ENCODE measurements around the gene SAXO2.
"Not testable (repeated sequence)": the region's sequence is repeated elsewhere in the genome, so short reads cannot be mapped to it uniquely, and the experiment has no call there.

SAXO2 gene

DNA sequence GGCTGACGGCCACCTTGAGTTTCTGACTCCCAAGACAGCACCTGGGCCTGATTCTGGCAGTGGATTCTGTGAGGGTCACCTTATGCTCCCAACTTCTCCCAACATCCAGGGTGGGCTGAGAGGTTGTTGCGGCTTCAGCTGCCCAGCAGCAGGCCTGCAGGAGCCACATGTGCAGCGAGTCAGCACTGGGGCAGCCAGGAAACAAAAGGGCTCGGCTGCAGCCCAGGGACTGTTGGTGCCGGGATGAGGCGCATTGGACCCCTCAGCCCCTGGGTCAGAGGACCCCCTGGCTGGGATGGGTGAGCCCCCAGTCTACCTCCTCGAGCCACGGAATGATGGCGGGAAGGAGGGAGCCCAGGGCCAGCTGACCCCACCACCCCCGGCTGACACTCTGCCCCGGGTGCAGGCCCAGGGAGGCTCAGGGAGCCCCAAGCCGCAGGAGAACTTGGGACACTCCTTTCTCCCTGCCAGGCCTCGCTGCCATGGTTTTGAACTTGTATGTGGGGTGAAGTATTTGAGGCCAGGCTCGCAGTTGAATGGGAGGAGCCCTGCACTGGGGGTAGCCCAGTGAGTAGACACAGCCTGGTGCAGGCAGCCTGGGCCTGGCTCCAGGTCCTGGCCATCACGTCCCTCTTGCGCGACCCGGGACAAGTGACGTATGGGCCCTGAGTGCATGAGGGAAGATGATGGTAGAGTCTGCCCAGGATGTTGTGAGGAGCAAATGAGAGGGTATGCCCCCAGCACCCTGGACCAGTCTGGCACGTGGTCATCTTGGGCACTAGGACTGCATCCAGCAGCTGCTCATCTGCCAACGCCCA lies 51.5 kb downstream of the SAXO2 start:
- not testable (repeated sequence) for DNase-seq (ENCODE audit: low read depth)

DNA sequence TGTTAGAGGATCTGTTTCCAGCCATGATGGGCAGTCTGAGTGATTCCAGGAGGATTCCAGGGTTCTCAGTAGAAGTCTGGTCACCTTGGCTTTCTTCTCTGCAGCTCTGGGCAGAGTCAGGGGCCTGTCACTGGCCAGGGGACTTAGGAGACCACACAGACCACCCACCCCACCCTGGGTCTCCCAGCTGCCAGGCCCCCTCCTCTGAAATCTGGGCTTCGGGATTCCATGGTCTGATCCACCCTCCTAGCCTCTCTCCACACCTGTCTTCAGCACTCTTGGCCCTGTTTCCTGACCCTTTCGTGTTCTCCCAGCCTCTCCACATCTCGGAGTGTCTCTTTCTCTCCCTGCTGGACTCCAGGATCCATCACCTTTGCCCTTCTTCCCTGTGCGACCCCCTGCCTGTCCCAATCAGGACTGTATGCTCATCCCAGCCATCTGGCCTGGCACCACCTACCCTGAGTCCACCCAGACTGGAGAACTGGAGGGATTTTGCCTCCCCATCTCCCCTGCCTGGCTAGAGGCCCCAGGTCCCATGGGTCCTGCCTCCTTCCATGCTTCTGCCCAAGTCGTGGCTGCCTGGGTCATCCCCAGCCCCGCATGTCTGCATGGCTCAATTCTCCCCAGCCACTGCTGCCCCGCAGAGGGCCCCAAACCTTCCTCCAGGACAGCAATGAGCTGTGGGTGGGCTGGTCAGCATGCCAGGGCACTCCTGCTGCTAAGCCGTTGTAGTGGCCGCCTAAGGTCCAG lies 52.3 kb downstream of the SAXO2 start:
- DNase-seq (ENCODE audit: low read depth), result no peak

DNA sequence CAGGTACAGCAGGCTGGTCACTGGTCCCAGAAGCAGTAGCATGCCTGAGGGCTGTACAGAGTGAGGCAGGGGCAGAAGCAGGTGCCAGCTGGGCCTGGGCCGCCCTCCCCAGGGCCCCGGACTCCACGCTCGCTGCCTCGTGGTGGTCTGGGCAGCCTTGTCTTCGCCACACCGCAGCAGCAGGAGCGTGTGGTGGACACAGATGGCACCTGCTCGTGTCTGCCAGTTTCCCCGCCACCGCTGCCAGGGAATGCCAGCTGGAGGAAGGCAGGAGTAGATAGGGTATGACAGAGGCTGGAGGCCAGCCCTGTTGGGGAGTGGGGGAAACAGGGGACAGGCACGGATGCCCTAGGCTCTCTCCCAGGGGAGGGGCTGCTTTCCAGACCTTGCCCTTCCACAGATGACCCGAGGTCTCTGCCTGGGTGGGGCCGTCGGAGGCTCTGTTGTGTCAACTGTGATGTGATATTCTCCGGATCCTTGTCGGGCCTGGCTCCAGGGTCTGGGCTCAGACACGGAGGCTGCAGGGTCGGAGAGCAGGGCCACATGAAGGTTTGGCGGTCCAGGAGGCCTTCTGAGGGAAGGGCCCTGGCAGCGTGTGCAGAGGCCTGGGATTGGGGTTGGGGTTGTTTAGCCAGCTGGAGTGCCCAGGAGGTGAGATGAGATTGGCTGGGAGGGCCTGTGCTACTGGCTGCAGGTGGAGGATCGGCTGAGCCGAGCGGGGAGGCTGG lies 53.1 kb downstream of the SAXO2 start:
- DNase-seq (ENCODE audit: low read depth), result no peak

DNA sequence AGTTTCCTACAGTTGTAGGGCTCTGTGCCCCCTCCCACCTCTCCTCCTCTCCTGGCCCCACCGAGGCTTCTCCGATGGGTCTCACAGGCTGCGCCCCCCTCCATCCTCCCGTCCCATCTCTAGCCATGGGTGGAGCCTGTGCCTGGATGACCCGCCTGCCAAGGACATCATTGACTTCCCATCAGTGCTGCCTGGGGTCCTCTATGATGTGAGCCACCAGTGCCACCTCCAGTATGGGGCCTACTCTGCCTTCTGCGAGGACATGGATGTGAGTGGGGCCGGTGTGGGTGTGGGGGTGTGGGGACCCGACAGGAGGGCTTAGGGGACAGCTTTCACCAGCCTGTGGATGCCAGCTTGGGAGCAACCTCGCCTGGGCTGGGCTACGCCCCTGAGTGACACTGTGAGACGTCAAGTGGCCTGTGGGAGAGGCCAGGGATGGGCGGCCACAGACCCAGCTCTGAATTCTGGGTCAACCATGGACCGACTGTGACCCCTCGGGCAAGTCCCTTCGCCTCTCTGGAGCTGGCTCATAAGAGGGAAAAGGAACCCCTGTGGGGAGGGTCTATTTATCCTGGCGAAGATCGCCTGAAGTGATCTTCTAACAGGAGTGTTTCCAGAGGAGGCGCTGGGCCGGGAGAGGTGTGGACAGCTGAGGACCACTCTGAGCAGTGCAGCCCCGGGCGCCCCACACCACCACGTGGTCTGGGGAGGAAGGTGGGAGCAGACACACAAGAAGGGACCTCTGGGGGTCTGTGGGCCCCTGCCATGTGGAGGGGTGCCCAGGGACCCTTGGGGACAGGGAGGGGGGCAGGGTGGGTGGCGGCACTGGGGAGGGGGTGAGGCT lies 53.9 kb downstream of the SAXO2 start:
- DNase-seq (ENCODE audit: low read depth), result not testable (repeated sequence)

DNA sequence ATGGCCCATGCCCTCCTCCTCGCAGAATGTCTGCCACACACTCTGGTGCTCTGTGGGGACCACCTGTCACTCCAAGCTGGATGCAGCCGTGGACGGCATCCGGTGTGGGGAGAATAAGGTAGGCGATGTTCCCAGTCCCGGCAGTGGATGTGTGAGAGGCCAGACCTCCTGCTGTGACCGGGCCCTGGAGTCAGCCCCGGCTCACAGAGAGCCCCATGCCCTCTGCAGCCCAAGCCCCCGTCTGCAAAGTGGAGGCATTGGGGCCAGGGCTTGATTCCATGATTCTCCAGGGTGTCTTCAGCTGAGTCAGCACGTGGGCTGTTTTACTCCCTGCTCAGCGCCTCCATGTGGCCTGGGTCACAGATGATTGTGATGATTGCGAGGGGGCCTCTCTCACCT lies 54.5 kb downstream of the SAXO2 start:
- no peak for DNase-seq (ENCODE audit: low read depth)

DNA sequence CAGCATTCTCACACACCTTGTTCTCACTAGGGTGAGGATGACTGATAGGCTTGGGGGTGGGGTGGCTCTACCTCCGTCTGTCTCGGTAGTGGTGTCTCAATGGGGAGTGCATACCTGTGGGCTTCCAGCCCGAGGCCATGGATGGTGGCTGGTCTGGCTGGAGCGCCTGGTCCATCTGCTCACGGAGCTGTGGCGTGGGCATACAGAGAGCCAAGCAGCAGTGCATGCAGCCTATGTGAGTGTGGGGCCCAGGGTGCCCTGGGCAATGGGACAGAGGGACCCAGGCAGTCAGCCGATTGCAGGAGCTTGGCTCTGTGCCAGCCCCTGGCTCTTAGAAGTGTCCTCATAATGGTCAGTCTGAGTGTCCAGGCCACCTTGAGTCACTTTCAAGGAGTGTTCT lies 54.9 kb downstream of the SAXO2 start:
- not testable (repeated sequence) for DNase-seq (ENCODE audit: low read depth)

DNA sequence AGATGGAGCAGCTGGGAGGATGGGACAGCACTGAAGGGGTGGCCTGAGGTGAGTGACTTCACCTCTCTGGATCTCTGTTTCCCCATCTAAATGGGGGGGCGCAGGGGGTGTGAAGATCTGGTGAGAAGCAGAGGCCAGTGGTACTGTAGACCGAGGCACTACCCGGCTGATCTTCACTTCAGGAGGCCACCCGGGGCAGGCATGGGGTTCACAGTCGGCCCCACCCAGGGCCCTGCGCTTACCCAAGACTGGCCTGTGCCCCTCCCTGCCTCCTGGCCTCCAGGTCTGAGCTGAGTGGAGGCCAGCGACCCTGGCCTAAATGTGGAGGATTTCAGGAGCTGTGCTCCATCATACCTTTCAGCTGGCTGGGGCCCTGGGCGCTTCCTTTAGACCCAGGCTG lies 55.7 kb downstream of the SAXO2 start:
- not testable (repeated sequence) for DNase-seq (ENCODE audit: low read depth)

DNA sequence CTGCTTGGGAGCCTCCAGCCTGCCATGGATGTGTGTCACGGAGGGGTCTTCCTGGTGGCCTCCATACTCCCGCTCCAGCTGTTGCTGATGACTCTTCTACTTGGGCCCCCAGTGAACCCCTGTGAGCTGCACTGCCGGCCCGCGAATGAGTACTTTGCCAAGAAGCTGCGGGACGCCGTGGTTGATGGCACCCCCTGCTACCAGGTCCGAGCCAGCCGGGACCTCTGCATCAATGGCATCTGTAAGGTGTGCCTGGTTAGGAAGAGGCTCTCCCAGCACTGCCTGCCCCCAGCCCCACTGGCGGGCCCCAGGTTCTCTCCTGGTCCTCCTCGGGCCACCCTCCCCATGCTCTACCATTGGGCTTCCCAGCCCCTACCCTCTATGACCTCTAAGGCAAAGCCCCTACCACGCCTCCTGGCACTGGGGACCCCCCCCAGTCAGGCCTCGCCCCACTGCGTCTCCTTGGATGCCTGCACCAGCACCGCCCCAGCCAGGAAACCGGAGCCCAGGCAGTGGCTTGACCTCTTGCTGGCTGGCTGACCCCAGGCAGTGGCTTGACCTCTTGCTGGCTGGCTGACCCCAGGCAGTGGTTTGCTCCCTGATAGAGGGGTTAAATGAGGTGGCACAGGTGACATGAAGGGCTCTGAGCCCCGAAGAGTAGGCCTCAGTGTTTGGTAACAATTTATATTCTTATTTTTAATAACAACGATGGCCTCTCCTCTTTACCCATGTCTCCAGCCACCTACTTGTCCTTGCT lies 57.1 kb downstream of the SAXO2 start:
- DNase-seq (ENCODE audit: low read depth), result not testable (repeated sequence)

DNA sequence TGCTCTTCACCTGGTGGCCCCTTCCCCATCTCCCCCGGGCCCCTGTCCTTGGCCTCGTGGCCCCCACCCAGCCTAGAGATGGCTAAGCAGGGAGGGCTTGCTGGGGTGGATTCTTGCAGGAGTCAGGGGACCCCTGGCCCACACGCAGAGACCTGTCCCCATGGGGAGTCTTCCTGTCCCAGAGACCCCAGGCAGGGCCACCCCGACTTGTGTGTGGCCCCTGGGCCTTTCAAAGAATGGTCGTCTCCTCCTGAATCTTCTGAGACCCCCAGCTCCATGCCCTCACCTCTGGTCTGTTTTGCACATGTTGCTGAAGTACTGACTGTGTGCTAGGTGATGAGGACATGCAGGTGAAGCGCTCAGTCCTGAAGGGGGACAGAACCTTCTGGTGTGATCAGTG lies 58.2 kb downstream of the SAXO2 start:
- DNase-seq (ENCODE audit: low read depth), result not testable (repeated sequence)

DNA sequence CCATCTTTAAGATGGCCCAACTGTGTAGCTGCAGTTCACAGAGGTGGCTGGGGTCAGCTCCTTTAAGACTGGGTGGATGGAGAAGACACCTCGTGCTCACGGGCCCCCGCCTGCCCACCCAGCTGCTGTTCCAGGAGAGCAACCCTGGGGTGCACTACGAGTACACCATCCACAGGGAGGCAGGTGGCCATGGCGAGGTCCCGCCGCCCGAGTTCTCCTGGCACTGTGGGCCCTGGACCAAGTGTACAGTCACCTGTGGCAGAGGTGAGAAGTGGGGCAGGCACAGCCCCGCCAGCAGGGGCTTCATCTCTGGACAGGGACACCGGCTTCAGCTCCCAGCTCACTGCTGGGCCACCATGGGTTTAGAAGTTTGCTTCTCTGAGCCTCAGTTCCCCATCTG lies 59.9 kb downstream of the SAXO2 start:
- DNase-seq (ENCODE audit: low read depth), result not testable (repeated sequence)

DNA sequence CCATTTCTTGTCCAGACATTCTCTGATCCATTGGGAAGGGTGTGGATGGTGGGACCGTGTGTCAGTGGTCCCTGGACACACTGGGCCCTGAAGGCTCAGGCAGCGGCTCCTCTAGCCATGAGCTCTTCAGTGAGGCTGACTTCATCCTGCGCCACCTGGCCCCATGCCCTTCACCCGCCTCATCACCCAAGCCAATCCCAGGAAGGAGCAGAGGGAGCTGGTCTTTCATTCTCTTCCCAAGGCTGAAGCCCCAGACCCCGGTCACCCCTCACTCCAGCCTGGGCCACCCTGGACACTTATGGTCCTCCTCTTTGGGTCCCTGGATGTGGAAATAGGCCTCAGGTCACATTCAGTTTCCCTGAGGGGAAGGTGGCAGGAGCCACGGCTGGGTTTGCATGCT lies 62.2 kb downstream of the SAXO2 start:
- not testable (repeated sequence) for DNase-seq (ENCODE audit: low read depth)

DNA sequence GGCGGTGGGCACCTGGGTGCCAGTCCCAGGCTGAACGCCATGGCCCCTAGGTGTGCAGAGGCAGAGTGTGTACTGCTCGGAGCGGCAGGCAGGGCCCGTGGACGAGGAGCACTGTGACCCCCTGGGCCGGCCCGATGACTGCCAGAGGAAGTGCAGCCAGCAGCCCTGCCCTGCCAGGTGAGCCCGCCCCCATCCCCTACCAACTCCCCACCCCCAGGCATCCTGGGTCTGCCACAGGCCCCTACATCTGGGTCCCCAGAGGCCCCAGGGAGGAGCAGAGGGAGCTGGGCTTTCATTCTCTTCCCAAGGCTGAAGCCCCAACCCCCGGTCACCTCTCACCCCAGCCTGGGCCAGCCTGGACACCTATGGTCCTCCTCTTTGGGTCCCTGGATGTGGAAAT lies 63.0 kb downstream of the SAXO2 start:
- DNase-seq (ENCODE audit: low read depth), result not testable (repeated sequence)

DNA sequence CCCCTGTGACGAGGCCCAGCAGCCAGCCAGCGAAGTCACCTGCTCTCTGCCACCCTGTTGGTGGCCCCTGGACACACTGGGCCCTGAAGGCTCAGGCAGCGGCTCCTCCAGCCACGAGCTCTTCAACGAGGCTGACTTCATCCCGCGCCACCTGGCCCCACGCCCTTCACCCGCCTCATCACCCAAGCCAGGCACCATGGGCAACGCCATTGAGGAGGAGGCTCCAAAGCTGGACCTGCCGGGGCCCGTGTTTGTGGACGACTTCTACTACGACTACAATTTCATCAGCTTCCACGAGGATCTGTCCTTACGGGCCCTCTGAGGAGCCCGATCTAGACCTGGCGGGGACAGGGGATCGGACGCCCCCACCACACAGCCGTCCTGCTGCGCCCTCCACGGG lies 64.3 kb downstream of the SAXO2 start:
- not testable (repeated sequence) for DNase-seq (ENCODE audit: low read depth)

DNA sequence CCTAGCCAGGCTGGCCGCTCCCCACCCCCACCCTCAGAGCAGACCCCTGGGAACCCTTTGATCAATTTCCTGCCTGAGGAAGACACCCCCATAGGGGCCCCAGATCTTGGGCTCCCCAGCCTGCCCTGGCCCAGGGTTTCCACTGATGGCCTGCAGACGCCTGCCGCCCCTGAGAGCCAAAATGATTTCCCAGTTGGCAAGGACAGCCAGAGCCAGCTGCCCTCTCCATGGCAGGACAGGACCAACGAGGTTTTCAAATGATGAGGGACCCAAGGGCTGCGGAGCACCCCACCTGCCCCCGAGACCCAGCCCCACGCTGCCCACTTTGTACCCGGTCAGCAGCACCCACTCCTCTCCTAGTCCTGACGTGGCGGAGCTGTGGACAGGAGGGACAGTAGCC lies 64.8 kb downstream of the SAXO2 start:
- not testable (repeated sequence) for DNase-seq (ENCODE audit: low read depth)

DNA sequence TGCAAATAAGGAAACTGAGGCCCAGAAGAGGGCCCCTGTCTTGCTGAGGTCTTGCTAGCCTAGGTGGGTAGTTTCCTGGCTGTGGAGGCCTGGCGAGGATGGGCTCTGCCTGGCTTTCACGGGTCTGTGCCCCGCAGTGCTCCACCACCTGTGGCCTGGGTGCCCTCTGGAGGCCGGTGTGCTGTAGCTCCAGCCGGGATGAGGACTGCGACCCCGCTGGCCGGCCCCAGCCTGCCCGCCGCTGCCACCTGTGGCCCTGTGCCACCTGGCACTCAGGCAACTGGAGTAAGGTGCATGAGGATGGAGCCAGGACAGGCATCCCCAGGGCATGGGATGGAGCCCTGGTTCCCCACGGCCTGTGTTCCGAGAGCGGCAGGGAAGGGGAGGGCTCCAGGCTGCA lies 66.4 kb downstream of the SAXO2 start:
- not testable (repeated sequence) for DNase-seq (ENCODE audit: low read depth)

DNA sequence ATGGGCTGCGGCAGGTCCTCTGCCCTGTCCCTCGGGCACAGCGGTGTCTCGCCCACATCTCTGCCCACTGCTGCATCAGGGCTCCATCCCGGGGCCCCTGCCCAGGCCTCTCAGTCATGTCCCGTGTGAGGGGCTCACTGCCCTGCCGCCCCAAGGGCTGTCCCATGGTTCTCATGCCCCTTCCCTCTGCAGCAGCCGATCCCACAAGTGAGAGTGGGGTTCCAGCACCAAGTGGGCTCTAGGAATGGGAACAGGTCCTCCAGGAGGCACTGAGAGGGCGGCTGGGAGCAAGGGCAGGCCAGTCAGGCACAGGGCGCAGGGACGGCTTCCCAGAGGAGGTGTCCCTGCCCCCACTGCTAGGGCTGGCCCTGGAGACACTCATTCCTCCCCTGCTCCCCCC lies 68.3 kb downstream of the SAXO2 start:
- DNase-seq (ENCODE audit: low read depth), result not testable (repeated sequence)

DNA sequence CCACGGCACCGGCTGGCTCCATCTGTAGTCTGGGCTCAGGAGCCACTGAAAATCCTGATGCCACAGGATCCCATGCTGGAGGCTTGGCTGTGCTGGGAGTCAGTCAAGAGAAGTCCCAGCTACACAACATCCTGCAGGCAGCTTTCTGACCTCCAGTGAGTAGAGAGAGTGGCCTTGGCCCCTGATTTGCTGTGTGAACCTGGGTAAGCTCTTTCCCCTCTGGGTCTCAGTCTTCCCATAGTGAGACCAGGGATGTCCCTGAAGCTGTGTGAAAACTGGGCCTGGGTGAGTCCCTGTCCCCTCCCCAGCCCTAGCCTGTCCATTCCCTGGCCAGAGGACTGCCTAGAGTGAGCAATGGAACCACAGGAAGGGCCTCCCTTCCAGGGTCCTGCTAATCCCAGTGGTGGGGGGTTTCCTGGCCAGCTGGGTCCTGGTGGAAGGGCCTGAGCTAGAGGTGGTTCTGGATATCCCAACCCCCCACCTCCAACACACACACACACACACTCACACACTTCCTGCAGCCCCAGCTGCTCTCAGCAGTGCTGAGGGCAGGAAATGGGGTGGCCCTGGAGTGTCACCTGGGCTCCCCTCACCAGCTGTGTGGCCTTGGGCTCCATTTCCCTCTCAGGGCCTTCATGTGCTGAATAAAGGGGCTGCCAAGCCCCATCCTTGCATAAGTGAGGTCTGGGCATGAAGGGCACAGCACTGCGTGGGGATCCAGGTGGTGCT lies 69.1 kb downstream of the SAXO2 start:
- DNase-seq (ENCODE audit: low read depth), result not testable (repeated sequence)

DNA sequence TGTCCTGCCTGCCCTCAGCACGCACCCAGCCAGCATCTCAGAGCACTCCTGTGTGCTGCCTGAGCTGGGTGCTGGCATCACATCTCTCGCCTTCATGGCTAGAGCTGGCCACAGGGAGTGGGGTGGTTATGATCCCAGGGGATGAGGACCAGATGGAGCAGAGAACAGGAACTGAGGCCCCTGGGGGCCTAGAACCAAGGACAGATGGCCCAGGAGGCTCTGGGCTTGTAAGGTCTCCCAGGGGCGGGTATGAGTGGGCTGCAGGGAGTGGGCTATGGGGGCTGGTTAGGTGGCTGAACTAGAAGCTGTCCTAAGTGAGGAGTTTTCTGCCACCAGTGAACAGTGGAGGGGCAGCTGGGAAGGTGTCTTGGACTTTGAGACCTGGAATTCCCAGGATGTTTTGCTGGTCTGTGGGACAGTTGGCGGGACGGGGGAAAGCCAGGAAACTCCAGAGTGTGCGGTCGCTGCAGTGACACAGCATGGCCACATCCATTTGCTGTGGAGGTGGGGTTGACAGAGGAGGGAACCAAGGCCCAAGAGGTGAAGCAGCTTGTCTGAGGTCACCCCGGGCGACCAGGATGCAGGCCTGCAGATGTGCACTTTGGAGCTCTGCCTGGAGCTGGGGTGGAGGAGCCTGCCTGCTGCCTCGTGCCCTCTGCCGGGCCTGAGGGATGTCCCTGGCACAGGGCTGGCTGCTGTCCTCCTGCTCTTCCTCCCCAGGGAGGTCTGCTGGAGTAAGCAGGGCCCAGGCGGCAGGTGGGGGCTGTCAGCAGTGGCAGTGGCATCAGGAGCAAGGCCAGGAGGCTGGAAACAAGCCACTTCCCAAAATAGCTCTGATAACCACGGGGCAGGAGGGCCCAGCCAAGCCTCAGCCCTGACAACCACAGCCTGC lies 70.3 kb downstream of the SAXO2 start:
- DNase-seq (ENCODE audit: low read depth), result not testable (repeated sequence)

Data from T-helper 22 cell (primary cell).